Common myeloid progenitor, CD34-positive (primary cell): ENCODE results near the gene PDZD8.

ENCODE experiments used
- CTCF ChIA-PET: fragments of 350-600 bp; sonication (Branson Sonifier 250); formaldehyde crosslinking; loops from one replicate; lab custom pipeline; 2021; ENCODE audit warnings: antibody characterized with exemption; lab: Charles Lee
- POLR2A ChIA-PET: fragments of 350-600 bp; sonication (Branson Sonifier 250); formaldehyde crosslinking; loops from one replicate; lab custom pipeline; 2021; ENCODE audit warnings: antibody characterized with exemption; lab: Charles Lee
- DNase-seq, 3 donors: peaks; one replicate each; pipeline versions ENCODE4 v3.0.0 to v3.0.0-alpha.2; 2013
- H3K27ac ChIP-seq, 2 experiments: 1 replicate in 1 of 2; 2 replicates in 1 of 2; pipeline ENCODE4 v1.7.0; 2013; ENCODE audit warnings: inconsistent platforms in 2 of 2, low read length in 2 of 2, mild to moderate bottlenecking in 2 of 2, low read depth in 1 of 2, moderate library complexity in 1 of 2; ENCODE audit not compliant: severe bottlenecking in 2 of 2, insufficient read depth in 1 of 2, poor library complexity in 1 of 2
- H3K27me3 ChIP-seq, 5 experiments: replicated peaks in 2 of 5; 1 replicate in 3 of 5; 2 replicates in 2 of 5; pipeline versions ENCODE4 v1.6.1 to v1.7.0; 2013; ENCODE audit warnings: low read length in 4 of 5, mild to moderate bottlenecking in 2 of 5, moderate library complexity in 2 of 5, inconsistent platforms in 1 of 5; ENCODE audit not compliant: insufficient read depth in 5 of 5, control insufficient read depth in 4 of 5
- H3K36me3 ChIP-seq, 4 experiments: 1 replicate in 2 of 4; 2 replicates in 2 of 4; pipeline versions ENCODE4 v1.6.1 to v1.7.0; 2013; ENCODE audit warnings: low read length in 3 of 4, control low read depth in 1 of 4, mild to moderate bottlenecking in 1 of 4; ENCODE audit not compliant: control insufficient read depth in 4 of 4, insufficient read depth in 4 of 4
- H3K4me1 ChIP-seq, 4 experiments: 1 replicate in 3 of 4; 2 replicates in 1 of 4; pipeline versions ENCODE4 v1.6.1 to v1.7.1; 2013; ENCODE audit warnings: low read length in 3 of 4, mild to moderate bottlenecking in 3 of 4, control low read depth in 1 of 4, inconsistent platforms in 1 of 4, moderate library complexity in 1 of 4; ENCODE audit not compliant: control insufficient read depth in 4 of 4, insufficient read depth in 4 of 4; ENCODE audit errors: control extremely low read depth in 1 of 4
- H3K4me3 ChIP-seq, 7 experiments: 1 replicate in 4 of 7; 2 replicates in 3 of 7; pipeline versions ENCODE4 v1.5.1 to v1.7.0; 2013; ENCODE audit warnings: mild to moderate bottlenecking in 7 of 7, low read length in 6 of 7, moderate library complexity in 6 of 7, inconsistent platforms in 2 of 7, low read depth in 2 of 7, control low read depth in 1 of 7; ENCODE audit not compliant: insufficient read depth in 4 of 7, control insufficient read depth in 1 of 7; ENCODE audit errors: extremely low read depth in 1 of 7
- H3K9me3 ChIP-seq, 5 experiments: 1 replicate in 4 of 5; 2 replicates in 1 of 5; pipeline versions ENCODE4 v1.6.1 to v1.7.1; 2013; ENCODE audit warnings: low read length in 4 of 5, mild to moderate bottlenecking in 2 of 5, inconsistent platforms in 1 of 5, low read depth in 1 of 5, moderate library complexity in 1 of 5; ENCODE audit not compliant: control insufficient read depth in 4 of 5, insufficient read depth in 2 of 5; ENCODE audit errors: control extremely low read depth in 1 of 5
- WGBS: methylation state at CpG from one replicate; pipeline ENCODE4 v1.1.5; 2013; ENCODE audit not compliant: insufficient coverage; 5-methylcytosine and 5-hydroxymethylcytosine counted together

PDZD8 gene

DNA sequence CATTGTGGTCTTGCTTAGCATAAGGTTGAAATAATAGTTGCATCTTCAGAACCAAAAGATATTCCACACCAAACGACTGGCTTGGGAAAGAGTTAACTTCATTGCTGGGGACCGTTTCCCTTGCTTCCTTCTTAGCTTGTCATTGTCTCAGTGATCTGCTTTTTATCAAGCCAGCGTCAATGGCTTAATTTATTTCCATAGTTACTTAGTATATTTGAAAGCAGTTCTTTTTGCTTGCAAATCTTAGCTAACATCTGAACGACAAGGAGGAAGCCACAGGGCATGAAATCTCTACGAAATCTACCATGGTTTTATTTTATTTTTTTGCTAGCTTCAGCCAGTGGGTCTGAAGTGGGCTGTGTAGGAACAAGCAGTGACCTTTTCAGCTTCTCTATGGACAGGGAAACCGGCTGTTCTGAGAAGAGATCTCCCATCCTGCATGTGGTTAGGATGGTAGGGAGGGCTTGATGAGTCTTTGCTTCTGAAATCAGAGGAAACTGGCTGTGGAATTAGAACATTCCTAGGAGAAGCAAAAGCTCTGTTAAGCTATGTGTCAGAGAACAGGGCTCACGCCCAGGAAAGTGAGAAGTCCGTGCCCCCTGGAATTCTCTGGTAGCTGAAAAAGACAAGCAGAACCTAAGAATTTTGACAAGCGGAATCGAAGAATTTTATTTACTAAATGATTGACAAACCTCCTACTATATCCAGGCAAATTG, 126.3 kb downstream of the PDZD8 start:
- DNase-seq = peak in 2 of 3 donors; percentile 57 to 70

DNA sequence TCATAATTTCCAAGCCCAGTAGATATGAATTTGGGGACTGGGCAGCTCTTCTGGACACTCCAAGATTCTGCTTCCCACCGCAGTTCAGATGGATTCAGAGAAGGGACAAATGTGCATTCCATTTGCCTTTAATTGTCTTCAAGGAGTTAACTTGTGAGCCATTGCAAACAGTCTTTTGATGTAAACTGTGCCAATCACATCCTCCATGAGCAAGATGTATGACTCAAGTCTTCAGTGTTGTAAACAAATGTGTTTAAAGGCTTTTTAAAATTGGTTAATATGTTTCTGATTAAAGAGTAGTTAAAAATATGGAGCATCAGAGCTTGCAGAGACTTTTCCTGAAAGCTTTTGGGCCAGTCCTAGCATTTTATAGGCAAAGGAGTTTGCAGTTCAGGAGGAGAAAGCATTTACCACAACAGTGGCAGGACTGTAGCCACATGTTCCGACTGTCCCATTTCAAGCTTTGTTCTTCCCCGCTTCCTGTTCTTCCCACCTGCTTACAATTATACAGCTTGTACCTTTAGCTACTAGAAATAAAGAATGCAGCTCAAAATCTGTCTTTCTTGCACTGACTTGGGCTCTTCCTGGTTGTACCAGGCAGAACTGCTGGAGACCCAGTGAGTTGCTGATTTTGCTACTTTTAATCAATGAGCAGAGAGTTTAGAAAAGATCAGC, 128.1 kb downstream of the PDZD8 start:
- 89% methylated on average over 2 of the region's 3 CpGs for WGBS
- ChIA-PET CTCF (interaction anchor here (1.0 kb wide), 1 partner anchor 23 kb away, joined by 4 read pairs; no protein-coding TSS in a partner anchor), POLR2A (no interaction called here)
- Histone ChIP-seq H3K4me3 (no peak overlapping the region), H3K4me1 (peaks cover 12 to 28% (median 16%) of the 10 kb centered on the region in 4 experiments), H3K9me3 (no peaks in the 10 kb centered on the region), H3K27ac (no peak overlapping the region), H3K36me3 (peaks cover 0 to 25% (median 6%) of the 10 kb centered on the region in 4 experiments), H3K27me3 (peaks cover 0 to 12% (median 0%) of the 10 kb centered on the region in 5 experiments)
- no peak for DNase-seq

More for the DNA sequence above, 126.3 kb downstream of the PDZD8 start:
- H3K27ac ChIP-seq = no peak overlapping the region
- no peaks in the 10 kb centered on the region for H3K9me3 ChIP-seq
- ChIA-PET CTCF (interaction anchor here (0.9 to 2.2 kb wide), 6 partner anchors 10 to 72 kb away, joined by 3 to 9 read pairs (median 6); no protein-coding TSS in a partner anchor), POLR2A (interaction anchor here (0.9 kb wide), 1 partner anchor 9 kb away, joined by 4 read pairs; no protein-coding TSS in a partner anchor)
- 38% methylated on average over 9 of the region's 10 CpGs for WGBS
- peak overlapping the region in 1 of 7 experiments; percentile 46 for H3K4me3 ChIP-seq
- peaks cover 0 to 26% (median 6%) of the 10 kb centered on the region in 4 experiments for H3K36me3 ChIP-seq
- peaks cover 0 to 7% (median 0%) of the 10 kb centered on the region in 5 experiments for H3K27me3 ChIP-seq
- peaks cover 11 to 25% (median 15%) of the 10 kb centered on the region in 4 experiments for H3K4me1 ChIP-seq

DNA sequence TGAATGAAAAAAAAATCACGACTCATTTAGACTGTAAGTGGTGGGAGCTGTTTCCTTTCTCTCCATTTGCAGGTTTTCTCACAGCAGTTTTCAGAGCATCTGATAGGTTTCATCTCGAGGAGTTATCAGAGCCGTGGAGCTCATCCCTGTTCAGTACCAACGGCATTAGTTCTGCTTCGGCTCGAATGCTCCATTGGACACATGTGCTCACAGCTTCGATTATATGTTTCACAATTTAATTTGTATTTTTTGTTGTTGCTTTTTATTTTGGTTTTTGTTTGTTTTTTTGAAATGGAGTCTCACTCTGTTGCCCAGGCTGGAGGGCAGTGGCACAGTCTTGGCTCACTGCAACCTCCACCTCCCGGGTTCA, 132.8 kb downstream of the PDZD8 start:
- ChIA-PET CTCF (interaction anchor here (0.6 to 1.5 kb wide), 6 partner anchors 9 to 1017 kb away, joined by 3 to 8 read pairs (median 4); no protein-coding TSS in a partner anchor), POLR2A (no interaction called here)
- H3K27ac ChIP-seq = no peak overlapping the region
- H3K36me3 ChIP-seq = peaks cover 0 to 15% (median 3%) of the 10 kb centered on the region in 4 experiments
- peak overlapping the region in 1 of 7 experiments; percentile 72 for H3K4me3 ChIP-seq
- DNase-seq = no peak
- H3K9me3 ChIP-seq = peaks cover 0 to 8% (median 0%) of the 10 kb centered on the region in 5 experiments
- WGBS = 72% methylated on average over 5 of the region's 8 CpGs
- peaks cover 0 to 12% (median 0%) of the 10 kb centered on the region in 5 experiments for H3K27me3 ChIP-seq
- peaks cover 0 to 26% (median 25%) of the 10 kb centered on the region in 4 experiments for H3K4me1 ChIP-seq

DNA sequence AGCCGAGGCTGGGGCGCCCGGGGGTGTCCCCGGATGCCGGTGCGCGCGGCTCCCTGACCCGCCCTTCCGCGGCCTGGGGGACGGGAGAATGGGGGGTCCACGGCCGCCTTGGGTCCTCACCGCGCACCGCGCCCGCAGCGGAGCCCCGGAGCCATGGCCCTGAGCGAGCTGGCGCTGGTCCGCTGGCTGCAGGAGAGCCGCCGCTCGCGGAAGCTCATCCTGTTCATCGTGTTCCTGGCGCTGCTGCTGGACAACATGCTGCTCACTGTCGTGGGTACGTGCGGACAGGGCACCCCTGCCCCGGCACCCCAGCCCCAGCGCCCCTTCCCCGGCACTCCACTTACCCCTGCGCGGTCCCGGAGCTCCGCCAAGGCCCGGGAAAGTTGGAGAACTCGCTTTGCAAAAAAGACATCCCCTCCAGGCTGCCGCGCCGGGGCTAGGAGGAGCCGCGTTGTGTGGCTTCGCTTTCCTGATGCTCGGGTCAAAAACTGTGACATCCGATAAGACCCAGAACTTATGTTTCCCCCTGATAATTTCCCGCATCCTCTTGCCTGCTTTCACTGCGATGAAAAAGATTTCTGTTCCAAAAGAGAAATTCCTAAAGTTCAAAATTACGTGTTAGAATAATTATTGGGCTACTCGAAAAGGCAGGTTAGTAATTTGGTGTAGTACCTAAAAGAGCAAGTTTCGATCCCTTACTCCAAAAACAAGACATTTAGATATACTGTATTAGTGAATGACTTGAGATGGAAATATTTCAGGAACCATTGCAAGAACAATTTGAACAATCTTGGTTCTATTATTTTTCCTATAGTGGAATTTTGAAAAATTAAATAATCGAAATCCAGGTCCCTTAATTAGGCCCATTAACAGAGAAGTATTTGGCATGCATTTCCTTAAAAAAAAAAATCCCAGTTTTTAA, 133.4 kb downstream of the PDZD8 start:
- H3K36me3 ChIP-seq = peaks cover 0 to 13% (median 3%) of the 10 kb centered on the region in 4 experiments
- peak; percentile 60 to 82 (median 67) for DNase-seq
- H3K9me3 ChIP-seq = peaks cover 0 to 8% (median 0%) of the 10 kb centered on the region in 5 experiments
- H3K27ac ChIP-seq = no peak overlapping the region
- H3K4me1 ChIP-seq = peaks cover 0 to 26% (median 25%) of the 10 kb centered on the region in 4 experiments
- H3K4me3 ChIP-seq = peak overlapping the region; percentile 49 to 76 (median 60)
- ChIA-PET POLR2A (no interaction called here), CTCF (interaction anchor here (0.6 to 2.5 kb wide), 8 partner anchors 10 to 1018 kb away, joined by 3 to 15 read pairs (median 4); no protein-coding TSS in a partner anchor)
- H3K27me3 ChIP-seq = peaks cover 0 to 12% (median 0%) of the 10 kb centered on the region in 5 experiments
- WGBS = 0% methylated on average over 47 of the region's 56 CpGs

DNA sequence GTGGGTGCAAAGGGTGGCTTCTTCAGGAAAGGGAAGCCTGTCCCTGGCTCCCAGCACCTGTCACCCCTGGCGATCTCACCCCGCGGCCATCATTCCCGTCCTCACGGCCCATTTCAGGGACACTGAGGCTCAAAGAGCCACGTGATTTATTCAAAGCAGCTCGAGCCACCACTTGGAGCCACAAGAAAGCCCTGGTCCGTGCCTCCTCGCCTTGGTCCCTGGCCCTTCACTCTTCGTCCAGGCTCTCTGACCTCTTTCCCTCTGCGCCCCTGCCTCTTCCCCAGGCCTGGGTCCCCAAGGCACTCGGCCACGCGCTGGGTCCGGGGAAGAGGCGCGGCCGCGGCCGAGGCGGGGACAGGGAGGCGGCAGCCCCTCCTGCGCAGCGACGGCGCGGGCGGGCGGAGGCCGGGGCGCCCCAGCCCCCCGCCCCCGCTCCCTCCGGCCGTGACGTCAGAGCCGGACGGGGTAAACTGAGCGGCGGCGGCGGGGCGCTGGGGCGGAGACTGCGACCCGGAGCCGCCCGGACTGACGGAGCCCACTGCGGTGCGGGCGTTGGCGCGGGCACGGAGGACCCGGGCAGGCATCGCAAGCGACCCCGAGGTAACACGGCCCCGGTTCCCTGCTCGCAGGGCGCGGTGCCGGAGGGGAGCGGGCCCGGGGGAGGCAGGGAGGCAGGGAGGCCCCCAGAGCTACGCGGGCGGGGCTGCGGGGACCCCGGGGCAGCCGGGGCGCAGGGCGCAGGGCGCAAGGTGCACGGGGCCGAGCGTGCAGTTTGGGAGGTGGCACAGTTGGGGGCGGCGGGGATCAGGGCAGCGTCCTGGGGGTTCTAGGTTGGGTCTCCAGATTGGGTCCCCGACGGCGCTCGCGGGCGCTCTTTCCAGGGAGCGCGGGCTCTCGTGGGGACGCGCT, 134.4 kb downstream of the PDZD8 start, which contains the start of gene SLC18A2:
Gene SLC18A2, plus strand, starts transcription at position 494 of the 909 bp plus-strand sequence. CDS start 580 bp downstream, outside the sequence.
- Histone ChIP-seq H3K4me3 (peak within 1 kb of the TSS; percentile 49 to 76 (median 60)), H3K4me1 (peaks cover 0 to 26% (median 25%) of the 10 kb centered on the region in 4 experiments), H3K27me3 (peaks cover 0 to 12% (median 0%) of the 10 kb centered on the region in 5 experiments), H3K36me3 (peaks cover 0 to 12% (median 3%) of the 10 kb centered on the region in 4 experiments), H3K9me3 (peaks cover 0 to 8% (median 0%) of the 10 kb centered on the region in 5 experiments), H3K27ac (no peak within 1 kb of the TSS)
- ChIA-PET CTCF (interaction anchor here (0.8 to 2.5 kb wide), 7 partner anchors 9 to 82 kb away, joined by 3 to 15 read pairs (median 4); no protein-coding TSS in a partner anchor), POLR2A (interaction anchor here (1.3 kb wide), 1 partner anchor 8 kb away, joined by 4 read pairs; no protein-coding TSS in a partner anchor)
- WGBS = 6% methylated on average over 76 of the region's 93 CpGs
- DNase-seq = peak in 1 of 3 donors; percentile 42
